ENCODE results near the gene SNX5. TPM values are rescaled to one million over a fixed set of nuclear protein-coding genes. Genes with fewer than 3 reads are reported as not detected.
A peak's percentile ranks its signal among the peaks of the same experiment; 100 is the strongest.

SNX5 gene
- total and polyA plus RNA-seq, 2 of the 13 experiments (the other 11 are each of a cell fraction or from before 2014, with no cell fraction given), result 664 to 1,040 TPM

DNA sequence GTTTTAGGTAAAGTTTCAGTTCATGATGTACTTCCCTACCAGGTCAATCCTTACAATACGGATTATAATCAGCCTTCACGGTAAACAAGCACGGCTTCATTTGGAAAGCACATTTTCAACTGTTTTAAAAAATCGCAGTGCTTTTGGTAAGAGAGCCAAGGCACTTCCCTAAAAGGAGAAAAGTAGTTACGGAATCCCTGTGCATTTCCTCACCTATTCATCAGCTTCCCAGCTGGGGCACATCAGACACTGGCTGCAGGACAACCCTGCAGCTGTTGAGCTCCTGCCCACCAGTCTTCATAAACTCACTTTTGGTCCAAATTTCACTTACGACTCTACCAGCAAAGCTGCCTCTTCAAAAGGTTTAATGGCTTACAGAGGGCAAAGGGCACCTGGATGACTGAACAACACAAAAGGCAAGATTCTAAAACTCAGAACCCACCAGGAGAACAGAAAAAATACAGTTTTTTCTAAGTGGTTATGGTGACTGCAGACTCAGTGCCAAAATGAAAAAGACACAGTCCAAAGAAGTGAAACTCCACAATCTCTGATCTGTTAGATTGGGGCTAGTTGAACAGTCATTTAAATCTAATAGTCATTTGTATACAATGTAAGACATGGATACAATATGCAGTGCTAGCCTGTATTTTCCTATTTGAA is 7.5 kb downstream of the SNX5 start (continued):
- TF ChIP-seq ZFP90 (CRISPR knock-in tag; IDR thresholded peaks at IDR 0.05; ENCODE audit: borderline replicate concordance), result peak; percentile 65; the same call in 1 of the 2 replicates
- peak; percentile 84 for TF ChIP-seq TCF7 (IDR thresholded peaks at IDR 0.05; ENCODE audit: low read depth)
- TF ChIP-seq TOE1 (CRISPR knock-in tag; IDR thresholded peaks at IDR 0.05), result no peak
- peak; percentile 41; the same call in 1 of the 2 replicates for TF ChIP-seq NFYB (CRISPR knock-in tag; IDR thresholded peaks at IDR 0.05)
- TF ChIP-seq, protein P1, sequence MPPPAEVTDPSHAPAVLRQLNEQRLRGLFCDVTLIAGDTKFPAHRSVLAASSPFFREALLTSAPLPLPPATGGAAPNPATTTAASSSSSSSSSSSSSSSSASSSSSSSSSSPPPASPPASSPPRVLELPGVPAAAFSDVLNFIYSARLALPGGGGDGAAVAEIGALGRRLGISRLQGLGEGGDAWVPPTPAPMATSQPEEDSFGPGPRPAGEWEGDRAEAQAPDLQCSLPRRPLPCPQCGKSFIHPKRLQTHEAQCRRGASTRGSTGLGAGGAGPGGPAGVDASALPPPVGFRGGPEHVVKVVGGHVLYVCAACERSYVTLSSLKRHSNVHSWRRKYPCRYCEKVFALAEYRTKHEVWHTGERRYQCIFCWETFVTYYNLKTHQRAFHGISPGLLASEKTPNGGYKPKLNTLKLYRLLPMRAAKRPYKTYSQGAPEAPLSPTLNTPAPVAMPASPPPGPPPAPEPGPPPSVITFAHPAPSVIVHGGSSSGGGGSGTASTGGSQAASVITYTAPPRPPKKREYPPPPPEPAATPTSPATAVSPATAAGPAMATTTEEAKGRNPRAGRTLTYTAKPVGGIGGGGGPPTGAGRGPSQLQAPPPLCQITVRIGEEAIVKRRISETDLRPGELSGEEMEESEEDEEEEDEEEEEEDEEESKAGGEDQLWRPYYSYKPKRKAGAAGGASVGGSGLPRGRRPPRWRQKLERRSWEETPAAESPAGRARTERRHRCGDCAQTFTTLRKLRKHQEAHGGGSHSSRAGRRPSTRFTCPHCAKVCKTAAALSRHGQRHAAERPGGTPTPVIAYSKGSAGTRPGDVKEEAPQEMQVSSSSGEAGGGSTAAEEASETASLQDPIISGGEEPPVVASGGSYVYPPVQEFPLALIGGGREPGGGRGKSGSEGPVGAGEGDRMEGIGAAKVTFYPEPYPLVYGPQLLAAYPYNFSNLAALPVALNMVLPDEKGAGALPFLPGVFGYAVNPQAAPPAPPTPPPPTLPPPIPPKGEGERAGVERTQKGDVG (CRISPR knock-in tag; IDR thresholded peaks at IDR 0.05; ENCODE audit: borderline replicate concordance), result no peak
- no peak for TF ChIP-seq FIP1L1 (IDR thresholded peaks at IDR 0.05; ENCODE audit: borderline replicate concordance, insufficient read depth, low read depth, low read length)
- no peak for TF ChIP-seq GPN1 (CRISPR knock-in tag; IDR thresholded peaks at IDR 0.05; ENCODE audit: borderline replicate concordance)
- TF ChIP-seq HDAC2 (CRISPR knock-in tag; IDR thresholded peaks at IDR 0.05), result peak; percentile 88
- TF ChIP-seq ZSCAN22 (CRISPR knock-in tag; IDR thresholded peaks at IDR 0.05), result no peak
- TF ChIP-seq ELF4 (CRISPR knock-in tag; IDR thresholded peaks at IDR 0.05; ENCODE audit: borderline replicate concordance), result peak; percentile 21; the same call in 1 of the 2 replicates
- TF ChIP-seq, protein P2, sequence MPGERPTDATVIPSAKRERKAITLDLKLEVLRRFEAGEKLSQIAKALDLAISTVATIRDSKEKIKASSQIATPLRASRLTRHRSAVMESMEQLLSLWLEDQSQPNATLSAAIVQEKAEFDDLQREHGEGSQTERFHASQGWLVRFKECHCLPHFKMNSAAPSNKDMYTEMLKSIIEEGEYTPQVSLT (CRISPR knock-in tag; IDR thresholded peaks at IDR 0.05; ENCODE audit: borderline replicate concordance, low read depth), result no peak
- no peak for TF ChIP-seq ZNF674 (CRISPR knock-in tag; IDR thresholded peaks at IDR 0.05; ENCODE audit: low read depth)
- peak; percentile 41; the same call in 1 of the 2 replicates for TF ChIP-seq ZNF124 (CRISPR knock-in tag; IDR thresholded peaks at IDR 0.05)
- TF ChIP-seq SIX1 (CRISPR knock-in tag; IDR thresholded peaks at IDR 0.05; ENCODE audit: borderline replicate concordance), result 0 out of 2 replicates have a peak, but pooled peaks have one; percentile 13
- no peak for TF ChIP-seq CEBPB (IDR thresholded peaks at IDR 0.05; ENCODE audit: borderline replicate concordance, low read depth, low read length)
- TF ChIP-seq, protein P3, sequence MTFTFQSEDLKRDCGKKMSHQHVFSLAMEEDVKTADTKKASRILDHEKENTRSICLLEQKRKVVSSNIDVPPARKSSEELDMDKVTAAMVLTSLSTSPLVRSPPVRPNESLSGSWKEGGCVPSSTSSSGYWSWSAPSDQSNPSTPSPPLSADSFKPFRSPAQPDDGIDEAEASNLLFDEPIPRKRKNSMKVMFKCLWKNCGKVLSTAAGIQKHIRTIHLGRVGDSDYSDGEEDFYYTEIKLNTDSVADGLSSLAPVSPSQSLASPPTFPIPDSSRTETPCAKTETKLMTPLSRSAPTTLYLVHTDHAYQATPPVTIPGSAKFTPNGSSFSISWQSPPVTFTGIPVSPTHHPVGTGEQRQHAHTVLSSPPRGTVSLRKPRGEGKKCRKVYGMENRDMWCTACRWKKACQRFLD (CRISPR knock-in tag; IDR thresholded peaks at IDR 0.05; ENCODE audit: borderline replicate concordance), result no peak
- no peak for TF ChIP-seq SP1 (IDR thresholded peaks at IDR 0.05)
- TF ChIP-seq SP1 (CRISPR knock-in tag; IDR thresholded peaks at IDR 0.05), result no peak
- no peak for TF ChIP-seq PLRG1 (conservative IDR thresholded peaks at IDR 0.05)
- TF ChIP-seq PAX8 (CRISPR knock-in tag; IDR thresholded peaks at IDR 0.05; ENCODE audit: borderline replicate concordance), result no peak
- TF ChIP-seq, protein P4, sequence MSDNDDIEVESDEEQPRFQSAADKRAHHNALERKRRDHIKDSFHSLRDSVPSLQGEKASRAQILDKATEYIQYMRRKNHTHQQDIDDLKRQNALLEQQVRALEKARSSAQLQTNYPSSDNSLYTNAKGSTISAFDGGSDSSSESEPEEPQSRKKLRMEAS (IDR thresholded peaks at IDR 0.05), result no peak
- no peak for TF ChIP-seq ZMYM4 (CRISPR knock-in tag; IDR thresholded peaks at IDR 0.05)
- TF ChIP-seq ZNF234 (CRISPR knock-in tag; conservative IDR thresholded peaks at IDR 0.05), result no peak
- TF ChIP-seq ZNF251 (CRISPR knock-in tag; IDR thresholded peaks at IDR 0.05), result no peak
- peak; percentile 75 for TF ChIP-seq PHF21A (CRISPR knock-in tag; IDR thresholded peaks at IDR 0.05)
- TF ChIP-seq, protein P5, sequence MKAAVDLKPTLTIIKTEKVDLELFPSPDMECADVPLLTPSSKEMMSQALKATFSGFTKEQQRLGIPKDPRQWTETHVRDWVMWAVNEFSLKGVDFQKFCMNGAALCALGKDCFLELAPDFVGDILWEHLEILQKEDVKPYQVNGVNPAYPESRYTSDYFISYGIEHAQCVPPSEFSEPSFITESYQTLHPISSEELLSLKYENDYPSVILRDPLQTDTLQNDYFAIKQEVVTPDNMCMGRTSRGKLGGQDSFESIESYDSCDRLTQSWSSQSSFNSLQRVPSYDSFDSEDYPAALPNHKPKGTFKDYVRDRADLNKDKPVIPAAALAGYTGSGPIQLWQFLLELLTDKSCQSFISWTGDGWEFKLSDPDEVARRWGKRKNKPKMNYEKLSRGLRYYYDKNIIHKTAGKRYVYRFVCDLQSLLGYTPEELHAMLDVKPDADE (CRISPR knock-in tag; IDR thresholded peaks at IDR 0.05), result no peak
